ENCODE results near the gene SHBG.

The SHBG gene

GRCh38 chr17:7656958-7657609 is 27.1 kb downstream of the SHBG start:
- H3K4me3 ChIP-seq (ENCODE audit: low read depth, low read length): no peak overlapping the region
- DNase-seq (ENCODE audit: low read depth): no peak
- TF ChIP-seq MYC (IDR thresholded peaks at IDR 0.05; ENCODE audit: low read depth, low read length) (no peak), MAX (IDR thresholded peaks at IDR 0.05; ENCODE audit: low read depth, low read length) (no peak), CTCF (IDR thresholded peaks at IDR 0.05; ENCODE audit: low read depth, low read length) (no peak), POLR2A (IDR thresholded peaks at IDR 0.05; ENCODE audit: extremely low read depth, insufficient read length) (no peak)

GRCh38 chr17:7667656-7668406 is 37.9 kb downstream of the SHBG start:
- no peak overlapping the region for H3K4me3 ChIP-seq (ENCODE audit: low read depth, low read length)
- no peak for TF ChIP-seq MYC (IDR thresholded peaks at IDR 0.05; ENCODE audit: low read depth, low read length)
- no peak for TF ChIP-seq POLR2A (IDR thresholded peaks at IDR 0.05; ENCODE audit: extremely low read depth, insufficient read length)
- no peak for TF ChIP-seq CTCF (IDR thresholded peaks at IDR 0.05; ENCODE audit: low read depth, low read length)
- TF ChIP-seq MAX (IDR thresholded peaks at IDR 0.05; ENCODE audit: low read depth, low read length): no peak
- DNase-seq (ENCODE audit: low read depth): no peak

GRCh38 chr17:7668482-7668881 is 38.5 kb downstream of the SHBG start:
- TF ChIP-seq POLR2A (IDR thresholded peaks at IDR 0.05; ENCODE audit: extremely low read depth, insufficient read length): no peak
- TF ChIP-seq MYC (IDR thresholded peaks at IDR 0.05; ENCODE audit: low read depth, low read length): no peak
- no peak for TF ChIP-seq MAX (IDR thresholded peaks at IDR 0.05; ENCODE audit: low read depth, low read length)
- no peak for TF ChIP-seq CTCF (IDR thresholded peaks at IDR 0.05; ENCODE audit: low read depth, low read length)
- H3K4me3 ChIP-seq (ENCODE audit: low read depth, low read length): no peak overlapping the region
- no peak for DNase-seq (ENCODE audit: low read depth)

- TF ChIP-seq MAX (IDR thresholded peaks at IDR 0.05; ENCODE audit: low read depth, low read length): no peak
- TF ChIP-seq CTCF (IDR thresholded peaks at IDR 0.05; ENCODE audit: low read depth, low read length): peak; percentile 50
- no peak overlapping the region for H3K4me3 ChIP-seq (ENCODE audit: low read depth, low read length)
- peak; percentile 52 for DNase-seq (ENCODE audit: low read depth)
These were observed 43.3 kb downstream of the SHBG start for GRCh38 chr17:7673239-7673638.

GRCh38 chr17:7674934-7675333 is 45.0 kb downstream of the SHBG start:
- H3K4me3 ChIP-seq (ENCODE audit: low read depth, low read length): no peak overlapping the region
- no peak for TF ChIP-seq CTCF (IDR thresholded peaks at IDR 0.05; ENCODE audit: low read depth, low read length)
- TF ChIP-seq MYC (IDR thresholded peaks at IDR 0.05; ENCODE audit: low read depth, low read length): no peak
- TF ChIP-seq POLR2A (IDR thresholded peaks at IDR 0.05; ENCODE audit: extremely low read depth, insufficient read length): no peak
- TF ChIP-seq MAX (IDR thresholded peaks at IDR 0.05; ENCODE audit: low read depth, low read length): no peak
- DNase-seq (ENCODE audit: low read depth): no peak
